ENCODE results near the gene TUBE1. TPM values are rescaled to one million over a fixed set of nuclear protein-coding genes. Genes with fewer than 3 reads are reported as not detected.

TUBE1 gene
- total and polyA plus RNA-seq, 2 of the 4 experiments (the other 2 are of a cell fraction), result 7.9 to 8.6 TPM

- TF ChIP-seq, protein P1, sequence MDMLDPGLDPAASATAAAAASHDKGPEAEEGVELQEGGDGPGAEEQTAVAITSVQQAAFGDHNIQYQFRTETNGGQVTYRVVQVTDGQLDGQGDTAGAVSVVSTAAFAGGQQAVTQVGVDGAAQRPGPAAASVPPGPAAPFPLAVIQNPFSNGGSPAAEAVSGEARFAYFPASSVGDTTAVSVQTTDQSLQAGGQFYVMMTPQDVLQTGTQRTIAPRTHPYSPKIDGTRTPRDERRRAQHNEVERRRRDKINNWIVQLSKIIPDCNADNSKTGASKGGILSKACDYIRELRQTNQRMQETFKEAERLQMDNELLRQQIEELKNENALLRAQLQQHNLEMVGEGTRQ (IDR thresholded peaks at IDR 0.05; ENCODE audit: low read depth, low read length), result no peak
- TF ChIP-seq FOS (IDR thresholded peaks at IDR 0.05; ENCODE audit: low read depth, low read length) (no peak), MAFK (IDR thresholded peaks at IDR 0.05; ENCODE audit: low read depth, low read length) (no peak), MAZ (IDR thresholded peaks at IDR 0.05; ENCODE audit: borderline replicate concordance, low read depth, low read length) (no peak)
- H4K91ac ChIP-seq (ENCODE audit: insufficient read depth, low read depth, low read length), result no peak overlapping the region
- H2BK5ac ChIP-seq (ENCODE audit: low read depth, low read length, poor library complexity, severe bottlenecking), result no peak overlapping the region
- no peak overlapping the region for H2BK120ac ChIP-seq (ENCODE audit: low read depth, low read length)
- BruUV-seq (replicated peaks), result no TSS peak
- no peak overlapping the region for H2BK20ac ChIP-seq (ENCODE audit: low read depth, low read length)
- H4K20me1 ChIP-seq (ENCODE audit: insufficient read depth, low read length), result no peaks in the 10 kb centered on the region
- no peak overlapping the region for H2BK15ac ChIP-seq (ENCODE audit: low read depth, low read length)
- H3K9ac ChIP-seq (ENCODE audit: low read depth, low read length), result no peak overlapping the region
- 9% methylated on average over 1 of the region's 4 CpGs; no CpG with 5 or more reads in 1 of the 2 experiments for WGBS, 2 experiments (ENCODE audit: extremely low coverage in 2 of 2, insufficient read length in 1 of 2)
- no peak overlapping the region for H3K27ac ChIP-seq (ENCODE audit: insufficient read depth, low read length)
- no peak overlapping the region for H2AK5ac ChIP-seq (ENCODE audit: low read depth, low read length)
- CTCF ChIA-PET, result no interaction called here
- DNase-seq (peak; percentile 41), ATAC-seq (ENCODE audit: low read depth) (no peak)
- no peak overlapping the region for H3K4me2 ChIP-seq (ENCODE audit: low read depth, low read length)
- H2AFZ ChIP-seq (replicated peaks; ENCODE audit: low read length, poor library complexity), result peak overlapping the region; percentile 35
- no peaks in the 10 kb centered on the region for H3K9me1 ChIP-seq (ENCODE audit: insufficient read depth, low read length)
- H3K4ac ChIP-seq (ENCODE audit: low read depth, low read length), result no peak overlapping the region
- POLR2A ChIA-PET (ENCODE audit: unreplicated experiment), result no interaction called here
- H2AK9ac ChIP-seq (replicated peaks; ENCODE audit: low read depth, low read length, poor library complexity), result no peak overlapping the region
- intact Hi-C loops (cut with micrococcal nuclease), result no loop called here
- no peak overlapping the region for H3K56ac ChIP-seq (ENCODE audit: extremely low read depth, insufficient read depth, low read length)
- no peak overlapping the region for H3K18ac ChIP-seq (ENCODE audit: low read depth, low read length)
- no peaks in the 10 kb centered on the region; the same call in 1 of the 2 replicates for H3K4me1 ChIP-seq (ENCODE audit: control insufficient read depth, insufficient read depth, low read length)
- H3K4me3 ChIP-seq (ENCODE audit: insufficient read depth, low read depth, low read length), result no peak overlapping the region
- no peaks in the 10 kb centered on the region for H3K36me3 ChIP-seq (ENCODE audit: control insufficient read depth, insufficient read depth, low read length)
- no peaks in the 10 kb centered on the region for H3K79me1 ChIP-seq (ENCODE audit: low read depth in 1 of 2, low read length in 2 of 2)
- in situ Hi-C loops (cut with MboI; ENCODE audit: low sequenced_read_pairs), result no loop called here
- peaks cover 14% of the 10 kb centered on the region for H3K27me3 ChIP-seq (ENCODE audit: control insufficient read depth, insufficient read depth, low read length)
- H3K9me3 ChIP-seq (ENCODE audit: control insufficient read depth, insufficient read depth, low read length), result no peaks in the 10 kb centered on the region
- no peak overlapping the region for H4K5ac ChIP-seq (ENCODE audit: low read depth, low read length)
- H3K23ac ChIP-seq (ENCODE audit: low read depth, low read length), result no peak overlapping the region
- H3K14ac ChIP-seq (replicated peaks; ENCODE audit: low read depth, low read length), result no peak overlapping the region
- H4K8ac ChIP-seq (ENCODE audit: low read depth in 2 of 2, low read length in 2 of 2), result no peak overlapping the region
- dilution Hi-C loops (cut with HindIII; ENCODE audit: low sequenced_read_pairs, unreplicated experiment), result no loop called here
Measured at GRCh38 chr6:112058243-112059032, 28.8 kb downstream of the TUBE1 start.

Measured in IMR-90 (cell line).